Measurements from ENCODE around the gene PSMG2.

Gene PSMG2

DNA sequence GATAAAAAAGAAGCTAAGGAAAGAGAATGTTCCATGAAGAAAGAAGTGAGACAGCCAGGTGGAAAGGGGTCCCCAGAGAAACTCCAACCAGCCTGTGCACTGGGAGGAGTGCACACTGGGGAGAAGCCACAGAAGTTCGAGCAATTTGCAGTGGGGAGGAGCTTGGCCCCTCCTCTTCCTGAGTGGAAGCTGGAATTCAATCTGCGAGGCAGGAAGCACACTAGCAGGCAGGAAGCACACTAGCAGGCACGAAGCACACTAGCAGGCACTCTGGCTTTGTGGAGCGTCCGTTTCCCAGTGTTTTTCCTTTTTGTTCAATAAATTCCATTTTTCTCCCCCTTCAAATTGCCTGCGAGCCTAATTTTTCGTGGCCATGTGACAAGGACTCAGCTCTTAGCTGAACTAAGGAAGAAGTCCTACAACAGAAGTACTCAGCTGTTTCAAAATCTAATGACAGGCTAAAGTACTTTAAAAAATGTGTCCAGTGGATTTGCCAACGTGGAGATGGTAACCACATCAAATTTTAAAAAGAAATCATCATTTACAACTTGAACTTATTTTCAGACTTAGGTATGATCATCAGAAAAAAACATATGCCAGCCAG lies 23.6 kb upstream of the PSMG2 start:
- Histone ChIP-seq H3K27me3 (ENCODE audit: control insufficient read depth in 2 of 2, insufficient read depth in 2 of 2, low read length in 2 of 2) (no peaks in the 10 kb centered on the region), H3K9ac (ENCODE audit: low read depth in 1 of 2, low read length in 2 of 2) (peak overlapping the region in 1 of 2 donors; percentile 24), H3K36me3 (ENCODE audit: control insufficient read depth in 2 of 2, insufficient read depth in 2 of 2, low read length in 2 of 2) (peaks cover 11 to 14% of the 10 kb centered on the region in 2 donors), H3K9me3 (ENCODE audit: control insufficient read depth in 2 of 2, low read length in 2 of 2) (no peaks in the 10 kb centered on the region), H3K27ac (ENCODE audit: low read depth in 2 of 2, low read length in 2 of 2) (peak overlapping the region; percentile 59 to 61), H3K4me3 (ENCODE audit: low read length in 2 of 2) (peak overlapping the region in 1 of 2 donors; percentile 31), H3K4me1 (ENCODE audit: control insufficient read depth in 2 of 2, insufficient read depth in 2 of 2, low read length in 2 of 2) (no peaks in the 10 kb centered on the region)

DNA sequence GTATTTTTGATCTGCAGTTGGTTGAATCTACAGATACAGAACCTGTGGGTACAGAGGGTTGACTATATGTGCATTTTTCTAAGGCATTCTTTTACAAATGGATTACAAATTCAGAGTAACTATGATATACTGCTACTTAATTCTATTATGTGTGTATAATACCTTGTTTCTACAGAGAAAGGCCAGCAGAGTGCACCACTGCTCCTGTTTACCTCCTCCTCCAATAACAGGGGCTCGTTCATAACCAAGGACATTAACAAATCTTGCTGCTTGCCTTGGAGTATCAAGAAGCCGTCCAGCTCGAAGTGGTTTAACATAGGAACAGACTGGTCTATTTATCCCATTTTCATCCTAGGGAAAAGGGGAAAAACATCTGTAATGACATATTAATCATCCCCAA lies 16.7 kb upstream of the PSMG2 start:
- no peak overlapping the region for H3K4me3 ChIP-seq (ENCODE audit: low read length in 2 of 2)
- H3K9me3 ChIP-seq (ENCODE audit: control insufficient read depth in 2 of 2, low read length in 2 of 2): no peaks in the 10 kb centered on the region
- H3K27ac ChIP-seq (ENCODE audit: low read depth in 2 of 2, low read length in 2 of 2): no peak overlapping the region
- H3K36me3 ChIP-seq (ENCODE audit: control insufficient read depth in 2 of 2, insufficient read depth in 2 of 2, low read length in 2 of 2): peaks cover 3 to 11% of the 10 kb centered on the region in 2 donors
- no peak overlapping the region for H3K9ac ChIP-seq (ENCODE audit: low read depth in 1 of 2, low read length in 2 of 2)
- H3K4me1 ChIP-seq (ENCODE audit: control insufficient read depth in 2 of 2, insufficient read depth in 2 of 2, low read length in 2 of 2): no peaks in the 10 kb centered on the region
- no peaks in the 10 kb centered on the region for H3K27me3 ChIP-seq (ENCODE audit: control insufficient read depth in 2 of 2, insufficient read depth in 2 of 2, low read length in 2 of 2)

DNA sequence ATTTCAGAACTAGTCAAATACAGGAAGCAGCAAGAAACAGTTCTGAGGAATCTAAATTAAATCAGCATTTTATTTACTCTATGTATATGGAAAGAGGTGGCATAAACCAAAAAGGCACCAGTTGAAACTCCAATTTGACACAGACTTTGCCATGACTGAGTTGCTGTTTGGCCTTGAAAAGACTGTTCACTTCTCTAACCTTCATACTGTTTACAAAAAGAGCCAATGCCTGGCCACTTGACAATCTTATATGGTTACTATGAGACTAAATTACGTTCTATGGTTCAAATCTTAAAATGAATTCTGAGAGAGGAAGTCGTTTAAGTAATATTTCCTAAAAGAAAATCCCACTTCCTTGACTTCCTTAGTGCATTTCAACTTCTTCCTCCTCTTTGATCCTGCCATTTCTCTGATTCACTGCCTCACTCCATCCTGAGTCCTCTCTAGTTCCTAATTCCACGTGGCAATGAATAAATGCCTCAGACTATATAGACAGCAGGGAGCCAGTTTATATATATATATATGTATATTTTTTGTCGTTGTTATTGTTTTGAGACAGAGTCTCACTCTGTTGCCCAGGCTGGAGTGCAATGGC lies 13.5 kb upstream of the PSMG2 start:
- no peak overlapping the region for H3K27ac ChIP-seq (ENCODE audit: low read depth in 2 of 2, low read length in 2 of 2)
- H3K4me1 ChIP-seq (ENCODE audit: control insufficient read depth in 2 of 2, insufficient read depth in 2 of 2, low read length in 2 of 2): peaks cover 4 to 5% of the 10 kb centered on the region in 2 donors
- no peaks in the 10 kb centered on the region for H3K9me3 ChIP-seq (ENCODE audit: control insufficient read depth in 2 of 2, low read length in 2 of 2)
- H3K36me3 ChIP-seq (ENCODE audit: control insufficient read depth in 2 of 2, insufficient read depth in 2 of 2, low read length in 2 of 2): peaks cover 0 to 11% of the 10 kb centered on the region in 2 donors
- H3K27me3 ChIP-seq (ENCODE audit: control insufficient read depth in 2 of 2, insufficient read depth in 2 of 2, low read length in 2 of 2): no peaks in the 10 kb centered on the region
- no peak overlapping the region for H3K9ac ChIP-seq (ENCODE audit: low read depth in 1 of 2, low read length in 2 of 2)
- no peak overlapping the region for H3K4me3 ChIP-seq (ENCODE audit: low read length in 2 of 2)

GRCh38 chr18:12692206-12692605 lies 10.6 kb upstream of the PSMG2 start:
- Histone ChIP-seq H3K27ac (ENCODE audit: low read depth in 2 of 2, low read length in 2 of 2) (no peak overlapping the region), H3K36me3 (ENCODE audit: control insufficient read depth in 2 of 2, insufficient read depth in 2 of 2, low read length in 2 of 2) (no peaks in the 10 kb centered on the region), H3K4me1 (ENCODE audit: control insufficient read depth in 2 of 2, insufficient read depth in 2 of 2, low read length in 2 of 2) (peaks cover 5% of the 10 kb centered on the region in 2 donors), H3K9ac (ENCODE audit: low read depth in 1 of 2, low read length in 2 of 2) (no peak overlapping the region), H3K27me3 (ENCODE audit: control insufficient read depth in 2 of 2, insufficient read depth in 2 of 2, low read length in 2 of 2) (no peaks in the 10 kb centered on the region), H3K9me3 (ENCODE audit: control insufficient read depth in 2 of 2, low read length in 2 of 2) (no peaks in the 10 kb centered on the region), H3K4me3 (ENCODE audit: low read length in 2 of 2) (no peak overlapping the region)

- Histone ChIP-seq H3K4me3 (ENCODE audit: low read length in 2 of 2) (no peak overlapping the region), H3K27ac (ENCODE audit: low read depth in 2 of 2, low read length in 2 of 2) (peak overlapping the region; percentile 35 to 70), H3K36me3 (ENCODE audit: control insufficient read depth in 2 of 2, insufficient read depth in 2 of 2, low read length in 2 of 2) (peaks cover 0 to 3% of the 10 kb centered on the region in 2 donors)
Observed at GRCh38 chr18:12694032-12694431, 8.8 kb upstream of the PSMG2 start.

DNA sequence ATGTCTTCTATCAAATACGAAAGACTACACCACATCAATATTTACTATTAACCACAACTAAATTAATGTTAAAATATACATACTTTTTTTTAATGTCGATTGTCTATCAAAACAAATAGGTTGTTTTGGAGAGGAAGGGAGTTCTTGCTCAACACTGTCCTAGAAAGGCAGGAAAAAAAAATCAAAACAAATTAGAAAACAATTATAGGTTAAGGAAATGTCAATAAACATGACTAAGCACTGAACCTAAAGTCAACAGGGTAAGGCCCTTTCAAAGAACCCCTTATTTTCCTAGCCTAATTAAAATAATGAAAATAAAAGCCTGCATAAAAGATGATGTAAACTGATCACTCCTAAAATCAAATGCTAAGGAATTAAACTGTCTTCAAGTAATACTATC lies 3.1 kb upstream of the PSMG2 start:
- Histone ChIP-seq H3K9me3 (ENCODE audit: control insufficient read depth in 2 of 2, low read length in 2 of 2) (no peaks in the 10 kb centered on the region), H3K4me1 (ENCODE audit: control insufficient read depth in 2 of 2, insufficient read depth in 2 of 2, low read length in 2 of 2) (peaks cover 21 to 22% of the 10 kb centered on the region in 2 donors), H3K27me3 (ENCODE audit: control insufficient read depth in 2 of 2, insufficient read depth in 2 of 2, low read length in 2 of 2) (no peaks in the 10 kb centered on the region), H3K9ac (ENCODE audit: low read depth in 1 of 2, low read length in 2 of 2) (no peak overlapping the region), H3K4me3 (ENCODE audit: low read length in 2 of 2) (no peak overlapping the region), H3K27ac (ENCODE audit: low read depth in 2 of 2, low read length in 2 of 2) (no peak overlapping the region), H3K36me3 (ENCODE audit: control insufficient read depth in 2 of 2, insufficient read depth in 2 of 2, low read length in 2 of 2) (peaks cover 0 to 3% of the 10 kb centered on the region in 2 donors)

More at GRCh38 chr18:12694032-12694431, 8.8 kb upstream of the PSMG2 start:
- H3K4me1 ChIP-seq (ENCODE audit: control insufficient read depth in 2 of 2, insufficient read depth in 2 of 2, low read length in 2 of 2): peaks cover 5% of the 10 kb centered on the region in 2 donors
- no peak overlapping the region for H3K9ac ChIP-seq (ENCODE audit: low read depth in 1 of 2, low read length in 2 of 2)
- H3K9me3 ChIP-seq (ENCODE audit: control insufficient read depth in 2 of 2, low read length in 2 of 2): no peaks in the 10 kb centered on the region
- H3K27me3 ChIP-seq (ENCODE audit: control insufficient read depth in 2 of 2, insufficient read depth in 2 of 2, low read length in 2 of 2): no peaks in the 10 kb centered on the region

- H3K27ac ChIP-seq (ENCODE audit: low read depth in 2 of 2, low read length in 2 of 2): no peak overlapping the region
- H3K4me1 ChIP-seq (ENCODE audit: control insufficient read depth in 2 of 2, insufficient read depth in 2 of 2, low read length in 2 of 2): peaks cover 22% of the 10 kb centered on the region in 2 donors
- H3K27me3 ChIP-seq (ENCODE audit: control insufficient read depth in 2 of 2, insufficient read depth in 2 of 2, low read length in 2 of 2): no peaks in the 10 kb centered on the region
- H3K9ac ChIP-seq (ENCODE audit: low read depth in 1 of 2, low read length in 2 of 2): no peak overlapping the region
- H3K4me3 ChIP-seq (ENCODE audit: low read length in 2 of 2): peak overlapping the region in 1 of 2 donors; percentile 99
- H3K36me3 ChIP-seq (ENCODE audit: control insufficient read depth in 2 of 2, insufficient read depth in 2 of 2, low read length in 2 of 2): peaks cover 4 to 6% of the 10 kb centered on the region in 2 donors
- no peaks in the 10 kb centered on the region for H3K9me3 ChIP-seq (ENCODE audit: control insufficient read depth in 2 of 2, low read length in 2 of 2)
Observed at GRCh38 chr18:12701161-12701560, 1.7 kb upstream of the PSMG2 start.

DNA sequence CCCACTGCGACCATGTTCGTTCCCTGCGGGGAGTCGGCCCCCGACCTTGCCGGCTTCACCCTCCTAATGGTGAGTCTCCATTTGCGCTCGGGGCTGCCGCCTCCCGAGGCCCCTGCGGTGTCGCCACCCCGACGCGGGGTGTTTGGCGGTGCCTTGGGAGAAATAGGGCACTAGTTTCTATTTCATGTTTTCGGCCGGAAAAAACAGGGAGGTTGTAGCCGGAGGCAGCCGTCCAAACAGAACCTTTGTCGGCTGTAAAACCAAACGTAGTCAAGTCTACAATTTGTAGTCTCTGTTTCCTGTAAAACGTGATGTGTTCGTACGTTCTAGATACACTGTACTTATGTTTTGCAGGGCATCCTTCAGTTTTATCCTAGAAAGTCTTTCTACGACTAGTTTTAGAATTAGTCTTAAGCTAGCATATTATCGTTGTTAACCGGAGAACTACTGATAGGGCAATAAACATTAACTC lies 290 bp downstream of the PSMG2 start:
- Histone ChIP-seq H3K9me3 (ENCODE audit: control insufficient read depth in 2 of 2, low read length in 2 of 2) (no peaks in the 10 kb centered on the region), H3K9ac (ENCODE audit: low read depth in 1 of 2, low read length in 2 of 2) (peak overlapping the region; percentile 79 to 95), H3K4me1 (ENCODE audit: control insufficient read depth in 2 of 2, insufficient read depth in 2 of 2, low read length in 2 of 2) (peaks cover 22% of the 10 kb centered on the region in 2 donors), H3K27me3 (ENCODE audit: control insufficient read depth in 2 of 2, insufficient read depth in 2 of 2, low read length in 2 of 2) (no peaks in the 10 kb centered on the region), H3K27ac (ENCODE audit: low read depth in 2 of 2, low read length in 2 of 2) (peak overlapping the region; percentile 93 to 95), H3K4me3 (ENCODE audit: low read length in 2 of 2) (peak overlapping the region; percentile 88 to 99), H3K36me3 (ENCODE audit: control insufficient read depth in 2 of 2, insufficient read depth in 2 of 2, low read length in 2 of 2) (peaks cover 16 to 17% of the 10 kb centered on the region in 2 donors)

GRCh38 chr18:12703664-12704063 lies 822 bp downstream of the PSMG2 start:
- Histone ChIP-seq H3K36me3 (ENCODE audit: control insufficient read depth in 2 of 2, insufficient read depth in 2 of 2, low read length in 2 of 2) (peaks cover 16 to 18% of the 10 kb centered on the region in 2 donors), H3K27ac (ENCODE audit: low read depth in 2 of 2, low read length in 2 of 2) (no peak overlapping the region), H3K4me1 (ENCODE audit: control insufficient read depth in 2 of 2, insufficient read depth in 2 of 2, low read length in 2 of 2) (peaks cover 22% of the 10 kb centered on the region in 2 donors), H3K4me3 (ENCODE audit: low read length in 2 of 2) (peak overlapping the region; percentile 88 to 99), H3K9ac (ENCODE audit: low read depth in 1 of 2, low read length in 2 of 2) (peak overlapping the region; percentile 79 to 95), H3K27me3 (ENCODE audit: control insufficient read depth in 2 of 2, insufficient read depth in 2 of 2, low read length in 2 of 2) (no peaks in the 10 kb centered on the region), H3K9me3 (ENCODE audit: control insufficient read depth in 2 of 2, low read length in 2 of 2) (no peaks in the 10 kb centered on the region)

GRCh38 chr18:12711446-12711845 lies 8.6 kb downstream of the PSMG2 start:
- no peak overlapping the region for H3K27ac ChIP-seq (ENCODE audit: low read depth in 2 of 2, low read length in 2 of 2)
- peaks cover 28 to 48% of the 10 kb centered on the region in 2 donors for H3K36me3 ChIP-seq (ENCODE audit: control insufficient read depth in 2 of 2, insufficient read depth in 2 of 2, low read length in 2 of 2)
- no peaks in the 10 kb centered on the region for H3K4me1 ChIP-seq (ENCODE audit: control insufficient read depth in 2 of 2, insufficient read depth in 2 of 2, low read length in 2 of 2)
- H3K9me3 ChIP-seq (ENCODE audit: control insufficient read depth in 2 of 2, low read length in 2 of 2): no peaks in the 10 kb centered on the region
- no peak overlapping the region for H3K9ac ChIP-seq (ENCODE audit: low read depth in 1 of 2, low read length in 2 of 2)
- H3K27me3 ChIP-seq (ENCODE audit: control insufficient read depth in 2 of 2, insufficient read depth in 2 of 2, low read length in 2 of 2): no peaks in the 10 kb centered on the region
- no peak overlapping the region for H3K4me3 ChIP-seq (ENCODE audit: low read length in 2 of 2)
